ENCODE data around the gene ZNF30.
"Not testable (repeated sequence)": the region's sequence is repeated elsewhere in the genome, so short reads cannot be mapped to it uniquely, and the experiment has no call there.

The ZNF30 gene

GRCh38 chr19:34904664-34905527 is 21.8 kb upstream of the ZNF30 start:
- no peak overlapping the region for H3K4me3 ChIP-seq
- no peak overlapping the region for H3K27ac ChIP-seq
- no peak for DNase-seq (ENCODE audit: low spot score)
- TF ChIP-seq CTCF (IDR thresholded peaks at IDR 0.05), result no peak

- H3K27ac ChIP-seq, result no peak overlapping the region
- DNase-seq (ENCODE audit: low spot score), result no peak
- H3K4me3 ChIP-seq, result no peak overlapping the region
- TF ChIP-seq CTCF (IDR thresholded peaks at IDR 0.05), result no peak
These were observed 15.9 kb upstream of the ZNF30 start for GRCh38 chr19:34910770-34911169.

- not testable (repeated sequence) for DNase-seq (ENCODE audit: low spot score); H3K27ac ChIP-seq; H3K4me3 ChIP-seq
These were observed 9.6 kb upstream of the ZNF30 start for GRCh38 chr19:34917144-34917543.

GRCh38 chr19:34918190-34918589 is 8.5 kb upstream of the ZNF30 start:
- Histone ChIP-seq H3K27ac (no peak overlapping the region), H3K4me3 (no peak overlapping the region)
- DNase-seq (ENCODE audit: low spot score), result no peak
- no peak for TF ChIP-seq CTCF (IDR thresholded peaks at IDR 0.05)

GRCh38 chr19:34920090-34920786 is 6.5 kb upstream of the ZNF30 start:
- H3K27ac ChIP-seq; H3K4me3 ChIP-seq; DNase-seq (ENCODE audit: low spot score): not testable (repeated sequence)

- Histone ChIP-seq H3K27ac (no peak overlapping the region), H3K4me3 (no peak overlapping the region)
- no peak for DNase-seq (ENCODE audit: low spot score)
- TF ChIP-seq CTCF (IDR thresholded peaks at IDR 0.05), result no peak
These were observed 1.3 kb upstream of the ZNF30 start for GRCh38 chr19:34925278-34925855.

GRCh38 chr19:34926361-34926684 is 380 bp upstream of the ZNF30 start:
- H3K4me3 ChIP-seq, result peak overlapping the region; percentile 83
- DNase-seq (ENCODE audit: low spot score), result no peak
- H3K27ac ChIP-seq, result peak overlapping the region in 1 of 2 donors; percentile 87
- no peak for TF ChIP-seq CTCF (IDR thresholded peaks at IDR 0.05)

- TF ChIP-seq CTCF (IDR thresholded peaks at IDR 0.05), result no peak
- no peak for DNase-seq (ENCODE audit: low spot score)
- H3K4me3 ChIP-seq, result no peak overlapping the region
- no peak overlapping the region for H3K27ac ChIP-seq
These were observed 5.8 kb downstream of the ZNF30 start for GRCh38 chr19:34932494-34932893.

Measured in coronary artery (tissue), 2 donors.